HepG2 (cell line): ENCODE data around the gene JPH4. TPM values are rescaled to one million over a fixed set of nuclear protein-coding genes. Genes with fewer than 3 reads are reported as not detected.

Experiments
- ESRRA ChIP-seq: sonication (generic); formaldehyde crosslinking; IDR thresholded peaks from 2 replicates; pipeline ENCODE4 v1.5.1; 2020; ENCODE audit warnings: mild to moderate bottlenecking, low read depth, missing genetic modification reagents
- GATAD2A ChIP-seq: IDR thresholded peaks from 2 replicates; pipeline ENCODE4 v1.6.1; 2016
- HNRNPLL ChIP-seq: fragments of 200-400 bp; formaldehyde crosslinking; IDR thresholded peaks from 2 replicates; pipeline ENCODE4 v1.6.1; 2017; ENCODE audit warnings: mild to moderate bottlenecking, low read depth, low read length; ENCODE audit not compliant: poor library complexity, severe bottlenecking
- NFE2 ChIP-seq: sonication (generic); formaldehyde crosslinking; IDR thresholded peaks from 2 replicates; pipeline ENCODE4 v1.4.0; 2020; ENCODE audit warnings: missing genetic modification reagents
- RFXAP ChIP-seq: sonication (generic); formaldehyde crosslinking; IDR thresholded peaks from 2 replicates; pipeline ENCODE4 v1.4.0; 2020; ENCODE audit warnings: missing genetic modification reagents, borderline replicate concordance
- SAP130 ChIP-seq: IDR thresholded peaks from 2 replicates; pipeline ENCODE4 v1.6.1; 2016; ENCODE audit warnings: low read depth
- SP5 ChIP-seq: IDR thresholded peaks from 2 replicates; pipeline ENCODE4 v1.6.1; 2016; ENCODE audit warnings: low read depth, borderline replicate concordance
- ZFP36L2 ChIP-seq: sonication (generic); formaldehyde crosslinking; IDR thresholded peaks from 2 replicates; pipeline ENCODE4 v1.4.0; 2020; ENCODE audit warnings: missing genetic modification reagents
- ZKSCAN5 ChIP-seq: sonication (generic); formaldehyde crosslinking; IDR thresholded peaks from 2 replicates; pipeline ENCODE4 v1.5.1; 2020; ENCODE audit warnings: mild to moderate bottlenecking, missing genetic modification reagents
- ZNF256 ChIP-seq: sonication (generic); formaldehyde crosslinking; conservative IDR thresholded peaks from 2 replicates; pipeline ENCODE4 v1.4.0; 2020; ENCODE audit warnings: missing genetic modification reagents
- ZNF333 ChIP-seq: sonication (generic); formaldehyde crosslinking; IDR thresholded peaks from 2 replicates; pipeline ENCODE4 v1.4.0; 2020; ENCODE audit warnings: mild to moderate bottlenecking, missing genetic modification reagents, borderline replicate concordance
- ZNF672 ChIP-seq: sonication (generic); formaldehyde crosslinking; IDR thresholded peaks from 2 replicates; pipeline ENCODE4 v1.8.1; 2022; ENCODE audit warnings: missing genetic modification reagents
- ZNF83 ChIP-seq: sonication (generic); formaldehyde crosslinking; IDR thresholded peaks from 2 replicates; pipeline ENCODE4 v1.4.0; 2020; ENCODE audit warnings: missing genetic modification reagents, mild to moderate bottlenecking, borderline replicate concordance
- ZSCAN30 ChIP-seq: sonication (generic); formaldehyde crosslinking; IDR thresholded peaks from 2 replicates; pipeline ENCODE4 v1.5.0; 2020; ENCODE audit warnings: mild to moderate bottlenecking, missing genetic modification reagents
- polyA plus RNA-seq, 8 experiments: library from polyadenylated mRNA; depleted of rRNA in 3 of 8; stranded (reverse) in 7 of 8; unstranded in 1 of 8; fragments of >200 nt; fragmentation: Illumina TruSeq in 4 of 8; extraction: Trizol in 4 of 8; gene quantifications; 2 replicates each; pipeline versions ENCODE4 v1.2.1 to v1.2.3, GENCODE V29; 2011 to 2016; ENCODE audit warnings: low read depth in 4 of 8, missing spikeins in 1 of 8, mixed read lengths in 1 of 8; ENCODE audit not compliant: insufficient read depth in 1 of 8
- total RNA-seq, 5 experiments: library from RNA; depleted of rRNA; stranded (reverse); fragments of >200 nt; fragmentation: Illumina TruSeq; extraction: Trizol; gene quantifications; 2 replicates each; pipeline ENCODE4 v1.2.3, GENCODE V29; 2016; ENCODE audit warnings: low read depth in 1 of 5
- TF ChIP-seq, protein P1 (sequence below): sonication (generic); formaldehyde crosslinking; IDR thresholded peaks from 2 replicates; pipeline ENCODE4 v1.4.0; 2020; ENCODE audit warnings: mild to moderate bottlenecking, low read depth, missing genetic modification reagents
- TF ChIP-seq, protein P2 (sequence below): sonication (generic); formaldehyde crosslinking; IDR thresholded peaks from 2 replicates; pipeline ENCODE4 v1.8.1; 2022; ENCODE audit warnings: mild to moderate bottlenecking, missing genetic modification reagents
- TF ChIP-seq, protein P3 (sequence below): sonication (generic); formaldehyde crosslinking; IDR thresholded peaks from 2 replicates; pipeline ENCODE4 v1.9.0; 2021; ENCODE audit warnings: missing genetic modification reagents, borderline replicate concordance
- TF ChIP-seq, protein P4 (sequence below): IDR thresholded peaks from 2 replicates; pipeline ENCODE4 v1.6.1; 2016; ENCODE audit warnings: mild to moderate bottlenecking, missing biosample characterization, missing genetic modification reagents
- TF ChIP-seq, protein P5 (sequence below): IDR thresholded peaks from 2 replicates; pipeline ENCODE4 v1.6.1; 2016
- TF ChIP-seq, protein P6 (sequence below): sonication (generic); formaldehyde crosslinking; IDR thresholded peaks from 2 replicates; pipeline ENCODE4 v1.8.0; 2022; ENCODE audit warnings: missing genetic modification reagents, mild to moderate bottlenecking, inconsistent platforms, borderline replicate concordance

The JPH4 gene
- total and polyA plus RNA-seq, 2 of the 13 experiments (the other 11 are each of a cell fraction or from before 2014, with no cell fraction given) = 0.08 to 0.22 TPM

DNA sequence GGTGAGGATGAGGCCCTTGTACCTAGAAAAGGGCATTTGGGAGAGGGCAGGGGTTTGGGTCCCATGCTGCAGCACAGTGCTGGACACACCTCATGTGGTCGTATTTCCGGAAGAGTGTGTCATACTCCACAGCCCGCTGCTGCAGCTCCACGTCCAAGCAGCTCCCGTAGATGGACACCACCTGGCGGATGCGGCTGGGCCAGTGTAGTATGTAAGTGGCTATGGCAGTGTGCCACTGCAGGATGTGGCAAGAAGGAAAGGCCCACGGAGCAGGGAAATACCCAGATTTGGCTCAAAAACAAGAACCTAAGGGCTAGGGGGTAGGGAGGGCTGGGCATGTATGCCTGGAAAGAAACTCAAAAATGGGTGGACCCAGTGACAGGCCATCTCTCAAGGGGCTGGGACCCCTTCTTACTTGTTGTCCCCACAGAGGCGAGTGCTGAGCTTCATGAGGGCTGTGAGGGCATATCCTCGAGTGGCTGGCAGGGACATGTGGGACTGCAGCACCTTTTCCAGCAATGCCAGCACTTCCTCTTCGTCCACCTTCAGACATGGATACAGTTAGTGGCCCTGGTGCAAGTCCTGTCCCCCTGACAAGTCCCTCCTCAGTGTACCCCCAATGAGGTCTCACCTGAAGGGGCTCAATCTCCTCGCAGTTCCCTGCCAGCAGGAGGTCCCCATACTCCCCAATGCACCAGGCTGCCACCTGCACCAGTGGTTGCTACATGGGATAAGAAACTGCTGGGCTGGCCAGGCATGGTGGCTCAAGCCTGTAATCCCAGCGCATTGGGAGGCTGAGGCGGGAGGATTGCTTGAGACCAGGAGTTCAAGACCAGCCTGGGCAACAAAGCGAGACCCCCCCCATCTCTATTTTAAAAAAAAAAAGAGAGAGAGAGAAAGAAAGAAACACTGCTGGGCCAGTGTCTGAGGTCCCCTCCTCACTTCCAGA is 16.4 kb downstream of the JPH4 start (continued):
- TF ChIP-seq, protein P1, sequence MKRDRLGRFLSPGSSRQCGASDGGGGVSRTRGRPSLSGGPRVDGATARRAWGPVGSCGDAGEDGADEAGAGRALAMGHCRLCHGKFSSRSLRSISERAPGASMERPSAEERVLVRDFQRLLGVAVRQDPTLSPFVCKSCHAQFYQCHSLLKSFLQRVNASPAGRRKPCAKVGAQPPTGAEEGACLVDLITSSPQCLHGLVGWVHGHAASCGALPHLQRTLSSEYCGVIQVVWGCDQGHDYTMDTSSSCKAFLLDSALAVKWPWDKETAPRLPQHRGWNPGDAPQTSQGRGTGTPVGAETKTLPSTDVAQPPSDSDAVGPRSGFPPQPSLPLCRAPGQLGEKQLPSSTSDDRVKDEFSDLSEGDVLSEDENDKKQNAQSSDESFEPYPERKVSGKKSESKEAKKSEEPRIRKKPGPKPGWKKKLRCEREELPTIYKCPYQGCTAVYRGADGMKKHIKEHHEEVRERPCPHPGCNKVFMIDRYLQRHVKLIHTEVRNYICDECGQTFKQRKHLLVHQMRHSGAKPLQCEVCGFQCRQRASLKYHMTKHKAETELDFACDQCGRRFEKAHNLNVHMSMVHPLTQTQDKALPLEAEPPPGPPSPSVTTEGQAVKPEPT = peak; percentile 38; the same call in 1 of the 2 replicates
- TF ChIP-seq, protein P2, sequence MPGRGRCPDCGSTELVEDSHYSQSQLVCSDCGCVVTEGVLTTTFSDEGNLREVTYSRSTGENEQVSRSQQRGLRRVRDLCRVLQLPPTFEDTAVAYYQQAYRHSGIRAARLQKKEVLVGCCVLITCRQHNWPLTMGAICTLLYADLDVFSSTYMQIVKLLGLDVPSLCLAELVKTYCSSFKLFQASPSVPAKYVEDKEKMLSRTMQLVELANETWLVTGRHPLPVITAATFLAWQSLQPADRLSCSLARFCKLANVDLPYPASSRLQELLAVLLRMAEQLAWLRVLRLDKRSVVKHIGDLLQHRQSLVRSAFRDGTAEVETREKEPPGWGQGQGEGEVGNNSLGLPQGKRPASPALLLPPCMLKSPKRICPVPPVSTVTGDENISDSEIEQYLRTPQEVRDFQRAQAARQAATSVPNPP (CRISPR knock-in tag) = no peak
- TF ChIP-seq GATAD2A (no peak), ZNF333 (0 out of 2 replicates have a peak, but pooled peaks have one; percentile 63), ZSCAN30 (CRISPR knock-in tag) (no peak), SAP130 (CRISPR knock-in tag) (no peak), ZNF256 (CRISPR knock-in tag) (no peak), ZFP36L2 (CRISPR knock-in tag) (no peak), NFE2 (CRISPR knock-in tag) (no peak), RFXAP (CRISPR knock-in tag) (no peak), ZKSCAN5 (CRISPR knock-in tag) (0 out of 2 replicates have a peak, but pooled peaks have one; percentile 57), HNRNPLL (no peak), ESRRA (CRISPR knock-in tag) (no peak), ZNF83 (CRISPR knock-in tag) (no peak), ZNF672 (no peak), SP5 (no peak)
- TF ChIP-seq, protein P3, sequence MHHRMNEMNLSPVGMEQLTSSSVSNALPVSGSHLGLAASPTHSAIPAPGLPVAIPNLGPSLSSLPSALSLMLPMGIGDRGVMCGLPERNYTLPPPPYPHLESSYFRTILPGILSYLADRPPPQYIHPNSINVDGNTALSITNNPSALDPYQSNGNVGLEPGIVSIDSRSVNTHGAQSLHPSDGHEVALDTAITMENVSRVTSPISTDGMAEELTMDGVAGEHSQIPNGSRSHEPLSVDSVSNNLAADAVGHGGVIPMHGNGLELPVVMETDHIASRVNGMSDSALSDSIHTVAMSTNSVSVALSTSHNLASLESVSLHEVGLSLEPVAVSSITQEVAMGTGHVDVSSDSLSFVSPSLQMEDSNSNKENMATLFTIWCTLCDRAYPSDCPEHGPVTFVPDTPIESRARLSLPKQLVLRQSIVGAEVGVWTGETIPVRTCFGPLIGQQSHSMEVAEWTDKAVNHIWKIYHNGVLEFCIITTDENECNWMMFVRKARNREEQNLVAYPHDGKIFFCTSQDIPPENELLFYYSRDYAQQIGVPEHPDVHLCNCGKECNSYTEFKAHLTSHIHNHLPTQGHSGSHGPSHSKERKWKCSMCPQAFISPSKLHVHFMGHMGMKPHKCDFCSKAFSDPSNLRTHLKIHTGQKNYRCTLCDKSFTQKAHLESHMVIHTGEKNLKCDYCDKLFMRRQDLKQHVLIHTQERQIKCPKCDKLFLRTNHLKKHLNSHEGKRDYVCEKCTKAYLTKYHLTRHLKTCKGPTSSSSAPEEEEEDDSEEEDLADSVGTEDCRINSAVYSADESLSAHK (CRISPR knock-in tag) = no peak
- TF ChIP-seq, protein P4, sequence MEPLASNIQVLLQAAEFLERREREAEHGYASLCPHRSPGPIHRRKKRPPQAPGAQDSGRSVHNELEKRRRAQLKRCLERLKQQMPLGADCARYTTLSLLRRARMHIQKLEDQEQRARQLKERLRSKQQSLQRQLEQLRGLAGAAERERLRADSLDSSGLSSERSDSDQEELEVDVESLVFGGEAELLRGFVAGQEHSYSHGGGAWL (CRISPR knock-in tag) = no peak
- TF ChIP-seq, protein P5, sequence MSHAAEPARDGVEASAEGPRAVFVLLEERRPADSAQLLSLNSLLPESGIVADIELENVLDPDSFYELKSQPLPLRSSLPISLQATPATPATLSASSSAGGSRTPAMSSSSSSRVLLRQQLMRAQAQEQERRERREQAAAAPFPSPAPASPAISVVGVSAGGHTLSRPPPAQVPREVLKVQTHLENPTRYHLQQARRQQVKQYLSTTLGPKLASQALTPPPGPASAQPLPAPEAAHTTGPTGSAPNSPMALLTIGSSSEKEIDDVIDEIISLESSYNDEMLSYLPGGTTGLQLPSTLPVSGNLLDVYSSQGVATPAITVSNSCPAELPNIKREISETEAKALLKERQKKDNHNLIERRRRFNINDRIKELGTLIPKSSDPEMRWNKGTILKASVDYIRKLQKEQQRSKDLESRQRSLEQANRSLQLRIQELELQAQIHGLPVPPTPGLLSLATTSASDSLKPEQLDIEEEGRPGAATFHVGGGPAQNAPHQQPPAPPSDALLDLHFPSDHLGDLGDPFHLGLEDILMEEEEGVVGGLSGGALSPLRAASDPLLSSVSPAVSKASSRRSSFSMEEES = no peak
- TF ChIP-seq, protein P6, sequence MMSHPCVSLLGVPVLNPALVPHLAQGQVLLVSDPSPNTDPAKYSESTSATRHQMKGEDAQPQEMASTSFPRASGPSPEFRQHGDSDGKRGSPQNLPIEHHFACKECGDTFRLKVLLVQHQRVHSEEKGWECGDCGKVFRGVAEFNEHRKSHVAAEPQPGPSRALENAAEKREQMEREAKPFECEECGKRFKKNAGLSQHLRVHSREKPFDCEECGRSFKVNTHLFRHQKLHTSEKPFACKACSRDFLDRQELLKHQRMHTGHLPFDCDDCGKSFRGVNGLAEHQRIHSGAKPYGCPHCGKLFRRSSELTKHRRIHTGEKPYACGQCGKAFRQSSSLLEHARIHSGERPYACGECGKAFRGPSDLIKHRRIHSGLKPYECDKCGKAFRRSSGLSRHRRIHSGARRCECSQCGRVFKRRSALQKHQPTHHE = no peak
